Measurements from ENCODE around the gene ZSCAN29.

Gene ZSCAN29

GRCh38 chr15:43378601-43379000, 7.8 kb upstream of the ZSCAN29 start:
- Mint-ChIP-seq H3K4me1 (ENCODE audit: low read depth) (peaks cover 5% of the 10 kb centered on the region), H3K27me3 (no peaks in the 10 kb centered on the region), H3K4me3 (no peak overlapping the region), H3K27ac (no peak overlapping the region), H3K9me3 (ENCODE audit: low read depth) (no peaks in the 10 kb centered on the region), H3K36me3 (peaks cover 13% of the 10 kb centered on the region)

DNA sequence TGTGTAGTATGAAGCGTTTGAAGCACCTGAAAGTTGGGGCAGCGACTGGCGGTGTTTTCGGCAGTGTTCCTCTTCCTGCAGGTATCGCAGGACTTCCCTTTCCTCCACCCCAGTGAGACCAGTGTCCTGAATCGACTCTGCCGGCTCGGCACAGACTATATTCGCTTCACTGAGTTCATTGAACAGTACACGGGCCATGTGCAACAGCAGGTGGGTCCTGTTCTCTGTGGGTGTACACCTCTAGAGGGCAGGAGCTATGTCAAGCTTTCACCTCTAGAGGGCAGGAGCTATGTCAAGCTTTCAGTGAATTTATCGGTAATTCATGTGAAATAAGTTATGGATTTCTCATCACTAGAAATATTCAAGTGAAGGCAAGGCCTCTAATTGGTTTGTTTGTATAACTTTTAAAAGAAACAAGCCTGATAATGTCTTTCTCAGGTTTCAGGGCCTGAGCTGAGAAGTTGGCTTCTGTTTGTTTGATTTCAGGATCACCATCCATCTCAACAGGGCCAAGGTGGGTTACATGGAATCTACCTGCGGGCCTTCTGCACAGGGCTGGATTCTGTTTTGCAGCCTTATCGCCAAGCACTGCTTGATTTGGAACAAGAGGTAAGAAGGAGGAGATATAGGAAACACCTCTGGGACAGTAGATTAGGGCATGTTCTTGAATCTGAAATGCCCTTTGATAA, 5.3 kb upstream of the ZSCAN29 start:
- H3K27ac Mint-ChIP-seq: no peak overlapping the region
- H3K9me3 Mint-ChIP-seq (ENCODE audit: low read depth): no peaks in the 10 kb centered on the region
- peaks cover 15% of the 10 kb centered on the region for H3K36me3 Mint-ChIP-seq
- H3K27me3 Mint-ChIP-seq: no peaks in the 10 kb centered on the region
- H3K4me1 Mint-ChIP-seq (ENCODE audit: low read depth): peaks cover 20% of the 10 kb centered on the region
- no peak overlapping the region for H3K4me3 Mint-ChIP-seq

GRCh38 chr15:43370310-43370974, 401 bp downstream of the ZSCAN29 start:
- peaks cover 37% of the 10 kb centered on the region for H3K36me3 Mint-ChIP-seq
- H3K4me1 Mint-ChIP-seq (ENCODE audit: low read depth): peaks cover 40% of the 10 kb centered on the region
- peaks cover 12% of the 10 kb centered on the region for H3K9me3 Mint-ChIP-seq (ENCODE audit: low read depth)
- H3K4me3 Mint-ChIP-seq: peak overlapping the region; percentile 93
- H3K27me3 Mint-ChIP-seq: no peaks in the 10 kb centered on the region
- H3K27ac Mint-ChIP-seq: peak overlapping the region; percentile 89

DNA sequence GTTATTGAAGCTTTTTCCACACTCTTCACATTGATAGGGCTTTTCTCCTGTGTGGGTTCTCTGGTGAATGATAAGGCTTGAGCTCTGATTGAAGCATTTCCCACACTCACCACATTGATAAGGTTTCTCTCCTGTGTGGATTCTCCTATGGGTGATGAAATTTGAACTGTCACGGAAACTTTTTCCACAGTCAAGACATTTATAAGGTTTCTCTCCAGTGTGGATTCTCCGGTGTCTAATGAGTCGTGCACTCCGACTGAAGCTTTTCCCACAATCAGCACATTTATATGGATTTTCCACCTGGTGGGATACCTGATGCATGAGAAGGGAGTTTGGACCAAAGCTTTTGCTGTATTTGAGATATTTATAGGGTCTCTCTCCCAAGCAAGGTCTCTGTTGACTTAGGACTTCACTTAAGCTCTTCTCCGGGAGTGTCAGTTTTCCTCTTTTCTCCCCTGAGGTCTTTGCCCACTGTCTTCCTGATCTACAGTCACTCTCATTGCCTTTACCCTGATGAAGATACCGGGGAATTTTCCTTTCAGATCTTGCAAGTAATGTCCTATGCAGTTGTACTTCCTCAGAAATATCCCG, 9.4 kb downstream of the ZSCAN29 start:
- peaks cover 64% of the 10 kb centered on the region for H3K36me3 Mint-ChIP-seq
- peaks cover 38% of the 10 kb centered on the region for H3K9me3 Mint-ChIP-seq (ENCODE audit: low read depth)
- H3K27me3 Mint-ChIP-seq: no peaks in the 10 kb centered on the region

DNA sequence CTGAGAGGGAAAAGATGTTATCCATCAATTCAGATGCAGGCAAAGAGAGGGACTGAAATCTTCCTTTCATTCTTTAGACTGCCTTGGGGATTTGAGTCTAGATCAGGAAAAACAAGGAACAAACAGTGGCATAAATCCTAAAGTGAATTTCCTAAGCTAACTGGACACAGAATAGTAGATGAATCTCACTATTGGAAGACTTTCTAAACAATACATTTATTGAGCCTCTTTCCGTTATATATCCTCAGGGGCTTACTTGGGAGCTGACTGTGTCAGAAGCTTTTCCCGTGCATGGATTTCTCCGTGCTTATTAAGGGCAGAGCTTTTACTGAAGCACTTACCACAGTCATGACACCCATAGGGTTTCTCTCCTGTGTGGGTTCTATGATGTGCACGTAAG, 10.0 kb downstream of the ZSCAN29 start:
- no peaks in the 10 kb centered on the region for H3K27me3 Mint-ChIP-seq
- H3K4me3 Mint-ChIP-seq: no peak overlapping the region
- peaks cover 63% of the 10 kb centered on the region for H3K36me3 Mint-ChIP-seq
- H3K27ac Mint-ChIP-seq: no peak overlapping the region
- peaks cover 2% of the 10 kb centered on the region for H3K4me1 Mint-ChIP-seq (ENCODE audit: low read depth)
- H3K9me3 Mint-ChIP-seq (ENCODE audit: low read depth): peaks cover 38% of the 10 kb centered on the region

More for the DNA sequence above, 9.4 kb downstream of the ZSCAN29 start:
- Mint-ChIP-seq H3K4me3 (no peak overlapping the region), H3K4me1 (ENCODE audit: low read depth) (peaks cover 2% of the 10 kb centered on the region), H3K27ac (no peak overlapping the region)

DNA sequence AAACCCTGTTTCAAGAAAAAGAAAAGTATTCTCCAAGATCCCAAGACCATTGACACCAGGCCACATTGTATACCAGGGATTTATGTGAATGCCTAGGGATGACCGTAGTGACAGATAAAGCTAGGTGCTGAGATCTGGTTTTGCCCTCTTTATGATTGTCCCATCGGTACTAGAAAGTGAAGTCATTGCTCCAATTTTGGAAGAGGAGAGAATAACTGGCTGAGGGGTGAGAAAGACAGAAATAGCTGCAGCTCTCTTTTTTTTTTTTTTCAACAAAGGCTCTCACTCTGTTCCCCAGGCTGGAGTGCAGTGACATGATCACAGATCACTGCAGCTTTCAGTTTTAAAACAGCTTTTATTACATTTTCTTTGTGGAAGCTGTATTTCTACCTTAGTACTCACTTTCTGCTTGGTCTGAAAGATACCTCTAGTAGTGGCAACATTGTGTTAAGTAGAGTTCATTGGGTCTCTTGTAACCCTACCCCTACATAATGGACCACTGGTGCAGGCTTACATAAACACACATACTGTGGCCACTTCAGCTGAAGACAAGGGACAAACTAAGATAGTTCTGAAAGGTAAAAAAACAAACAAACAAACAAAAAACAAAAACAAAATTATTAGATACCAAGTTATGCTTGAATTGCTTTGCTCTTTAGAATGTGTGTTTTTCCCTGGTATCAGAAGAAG, 18.0 kb downstream of the ZSCAN29 start:
- no peaks in the 10 kb centered on the region for H3K27me3 Mint-ChIP-seq
- peaks cover 1% of the 10 kb centered on the region for H3K9me3 Mint-ChIP-seq (ENCODE audit: low read depth)
- H3K27ac Mint-ChIP-seq: no peak overlapping the region
- peaks cover 17% of the 10 kb centered on the region for H3K36me3 Mint-ChIP-seq
- peaks cover 17% of the 10 kb centered on the region for H3K4me1 Mint-ChIP-seq (ENCODE audit: low read depth)
- H3K4me3 Mint-ChIP-seq: no peak overlapping the region

DNA sequence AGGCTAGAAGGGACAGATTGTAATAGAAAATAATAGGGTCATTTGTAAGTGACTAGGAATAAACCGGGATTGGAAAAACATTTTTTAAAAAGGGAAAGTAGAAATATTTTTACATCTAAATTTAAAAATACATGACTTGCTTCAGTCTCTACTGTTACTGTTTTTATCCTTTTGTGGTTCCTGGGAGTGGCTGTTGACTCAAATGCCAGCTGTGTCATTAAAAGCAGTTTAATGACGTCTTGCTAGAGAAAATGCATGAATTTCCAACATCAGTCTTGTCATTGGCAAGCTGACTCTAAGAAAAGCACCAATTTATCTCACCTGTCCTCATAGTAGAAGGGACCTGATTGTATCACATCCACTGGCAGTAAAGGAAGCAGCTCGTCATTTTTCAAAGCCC, 23.7 kb downstream of the ZSCAN29 start:
- no peaks in the 10 kb centered on the region for H3K4me1 Mint-ChIP-seq (ENCODE audit: low read depth)

DNA sequence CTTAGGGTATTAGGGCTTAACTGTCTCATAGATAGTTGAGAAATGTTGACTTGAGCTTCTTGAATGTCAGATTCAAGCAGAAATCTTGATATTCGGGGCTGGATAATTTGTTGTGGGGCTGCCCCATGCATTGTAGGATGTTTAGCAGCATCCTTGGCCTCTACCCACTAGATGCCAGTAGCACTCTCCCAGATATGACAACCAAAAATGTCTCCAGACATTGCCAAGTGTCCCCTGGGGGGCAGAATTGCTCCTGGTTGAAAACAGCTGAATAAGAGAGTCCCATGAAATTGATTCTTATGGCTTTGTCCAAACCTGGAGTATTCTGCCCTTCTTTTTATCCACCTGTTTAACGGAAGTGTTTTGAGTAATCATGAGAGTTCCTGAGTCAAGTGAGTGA, 24.5 kb downstream of the ZSCAN29 start:
- Mint-ChIP-seq H3K27ac (no peak overlapping the region), H3K36me3 (peaks cover 17% of the 10 kb centered on the region), H3K9me3 (ENCODE audit: low read depth) (no peaks in the 10 kb centered on the region), H3K4me3 (no peak overlapping the region), H3K27me3 (no peaks in the 10 kb centered on the region), H3K4me1 (ENCODE audit: low read depth) (no peaks in the 10 kb centered on the region)

More for the DNA sequence above, 23.7 kb downstream of the ZSCAN29 start:
- Mint-ChIP-seq H3K27me3 (no peaks in the 10 kb centered on the region), H3K4me3 (no peak overlapping the region), H3K9me3 (ENCODE audit: low read depth) (no peaks in the 10 kb centered on the region), H3K27ac (no peak overlapping the region), H3K36me3 (peaks cover 17% of the 10 kb centered on the region)

GRCh38 chr15:43330780-43331087, 40.1 kb downstream of the ZSCAN29 start:
- Mint-ChIP-seq H3K27ac (peak overlapping the region; percentile 95), H3K4me3 (peak overlapping the region; percentile 92), H3K9me3 (ENCODE audit: low read depth) (no peaks in the 10 kb centered on the region)

GRCh38 chr15:43329960-43330779, 40.7 kb downstream of the ZSCAN29 start, which contains the start of gene LCMT2:
TSS of gene LCMT2 (minus strand) at chr15:43330573. CDS start at chr15:43330489, 84 bp downstream.
- Mint-ChIP-seq H3K27me3 (no peaks in the 10 kb centered on the region), H3K27ac (peak within 1 kb of the TSS; percentile 95), H3K9me3 (ENCODE audit: low read depth) (no peaks in the 10 kb centered on the region), H3K4me3 (peak within 1 kb of the TSS; percentile 92), H3K36me3 (peaks cover 24% of the 10 kb centered on the region), H3K4me1 (ENCODE audit: low read depth) (peaks cover 36% of the 10 kb centered on the region)

More at GRCh38 chr15:43330780-43331087, 40.1 kb downstream of the ZSCAN29 start:
- Mint-ChIP-seq H3K4me1 (ENCODE audit: low read depth) (peaks cover 36% of the 10 kb centered on the region), H3K36me3 (peaks cover 27% of the 10 kb centered on the region), H3K27me3 (no peaks in the 10 kb centered on the region)

DNA sequence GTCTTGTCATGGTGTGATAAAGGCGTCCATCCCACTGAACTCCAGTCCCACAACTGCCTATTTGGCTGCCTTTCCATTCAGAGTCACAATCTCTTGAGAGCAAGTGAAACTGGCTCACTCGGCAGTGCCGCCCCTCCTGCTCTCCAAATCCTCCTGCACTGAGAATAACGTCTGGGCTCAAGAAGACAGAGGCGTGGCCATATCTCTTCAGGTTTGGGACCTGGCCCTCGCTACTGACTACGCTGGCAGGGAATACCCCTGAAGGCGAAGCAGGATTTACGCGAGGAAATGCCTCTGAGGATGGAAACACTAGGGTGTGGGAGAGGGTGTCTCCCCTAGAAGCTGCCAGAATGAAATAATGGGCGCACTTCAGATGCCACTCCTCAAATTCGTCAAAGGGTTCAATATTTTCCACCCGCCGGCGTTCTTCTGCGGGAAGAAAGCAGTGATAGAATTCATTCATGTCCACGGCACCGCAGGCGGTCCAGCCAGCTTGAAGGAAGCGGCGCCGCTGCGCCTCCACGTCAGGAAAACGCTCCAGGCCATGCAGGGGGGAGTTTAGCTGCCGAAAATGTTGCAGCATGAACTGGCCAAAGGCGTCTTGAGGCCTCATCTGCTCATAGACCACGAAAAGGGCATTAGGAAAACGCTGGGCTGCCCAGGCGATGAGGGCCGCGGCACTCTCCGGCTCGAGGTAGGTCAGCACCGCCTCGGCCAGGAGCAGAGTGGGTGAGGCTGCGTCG, 41.5 kb downstream of the ZSCAN29 start:
- H3K4me3 Mint-ChIP-seq: peak overlapping the region; percentile 92
- H3K4me1 Mint-ChIP-seq (ENCODE audit: low read depth): peaks cover 36% of the 10 kb centered on the region
- H3K36me3 Mint-ChIP-seq: peaks cover 21% of the 10 kb centered on the region
- no peaks in the 10 kb centered on the region for H3K9me3 Mint-ChIP-seq (ENCODE audit: low read depth)
- H3K27ac Mint-ChIP-seq: peak overlapping the region; percentile 95
- H3K27me3 Mint-ChIP-seq: no peaks in the 10 kb centered on the region

- H3K27ac Mint-ChIP-seq: no peak overlapping the region
- peaks cover 10% of the 10 kb centered on the region for H3K36me3 Mint-ChIP-seq
- H3K27me3 Mint-ChIP-seq: no peaks in the 10 kb centered on the region
- peaks cover 23% of the 10 kb centered on the region for H3K4me1 Mint-ChIP-seq (ENCODE audit: low read depth)
- H3K4me3 Mint-ChIP-seq: no peak overlapping the region
- no peaks in the 10 kb centered on the region for H3K9me3 Mint-ChIP-seq (ENCODE audit: low read depth)
Measured at GRCh38 chr15:43325039-43325684, 45.7 kb downstream of the ZSCAN29 start.

- Mint-ChIP-seq H3K36me3 (peaks cover 5% of the 10 kb centered on the region), H3K27ac (no peak overlapping the region), H3K4me3 (no peak overlapping the region), H3K4me1 (ENCODE audit: low read depth) (no peaks in the 10 kb centered on the region), H3K9me3 (ENCODE audit: low read depth) (no peaks in the 10 kb centered on the region), H3K27me3 (peaks cover 12% of the 10 kb centered on the region)
Measured at GRCh38 chr15:43318990-43319771, 51.7 kb downstream of the ZSCAN29 start.

Measured in activated naive CD8-positive, alpha-beta T cell (primary cell).